ENCODE results near the gene CLCNKA. TPM values are rescaled to one million over a fixed set of nuclear protein-coding genes. Genes with fewer than 3 reads are reported as not detected.
"Not testable (repeated sequence)": the region's sequence is repeated elsewhere in the genome, so short reads cannot be mapped to it uniquely, and the experiment has no call there.

The CLCNKA gene
- total RNA-seq, 1 experiment from 2014 or later: 0.10 TPM

DNA sequence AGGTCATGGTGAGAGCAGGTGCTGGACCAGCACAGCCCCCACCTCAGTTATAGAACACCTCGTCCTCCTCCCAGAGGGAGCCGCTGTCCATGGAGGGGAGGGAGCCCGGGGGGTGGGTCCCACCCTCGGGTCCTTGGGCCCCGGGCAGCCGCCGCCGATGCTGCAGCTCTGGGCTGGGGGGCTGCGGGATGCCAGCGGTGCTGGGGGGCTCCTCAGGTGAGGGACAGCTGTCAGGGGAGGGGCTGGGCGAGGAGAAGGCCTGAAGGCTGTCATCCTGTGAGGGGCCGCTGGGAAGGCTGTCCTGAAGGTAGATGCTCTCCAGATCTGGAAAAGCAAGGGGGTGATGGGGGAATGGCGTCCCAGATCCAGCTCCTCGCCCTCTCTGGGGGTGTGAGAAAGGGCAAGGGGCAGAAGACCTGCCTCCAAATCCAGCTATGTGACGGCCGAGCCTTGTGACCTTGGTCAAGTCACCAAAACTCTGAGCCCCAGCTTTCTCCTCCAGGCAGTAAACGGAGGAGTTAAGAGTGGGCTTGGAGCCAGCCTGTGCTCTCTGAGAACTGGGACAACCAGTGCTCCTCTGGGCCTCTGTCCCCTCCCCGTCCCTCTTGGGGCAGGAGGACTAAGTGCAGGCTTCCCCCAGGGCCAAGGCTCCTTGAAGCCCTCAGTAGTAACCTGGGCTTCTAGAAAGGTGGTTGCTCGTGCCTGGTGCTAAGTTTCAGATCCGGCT lies 36.7 kb downstream of the CLCNKA start:
- DNase-seq (ENCODE audit: low read depth, low spot score); H3K36me3 ChIP-seq (ENCODE audit: control insufficient read depth in 1 of 2, insufficient read depth in 2 of 2, low read length in 2 of 2); RAD21 ChIA-PET (ENCODE audit: low non-redundant PET in 1 of 2, low total read pairs in 2 of 2, uncharacterized antibody in 2 of 2, unreplicated experiment in 2 of 2); BruUV-seq (replicated peaks); H3K9me3 ChIP-seq (ENCODE audit: control insufficient read depth in 1 of 2, insufficient read depth in 1 of 2, low read depth in 1 of 2, low read length in 2 of 2); H3K27ac ChIP-seq (ENCODE audit: low read depth, low read length); H2AFZ ChIP-seq (ENCODE audit: low read depth, low read length, poor library complexity, severe bottlenecking); H3K4me2 ChIP-seq (ENCODE audit: low read length); H3K4me3 ChIP-seq (replicated peaks in 1 of 2; ENCODE audit: low read depth in 1 of 2, low read length in 2 of 2); H4K20me1 ChIP-seq (ENCODE audit: insufficient read depth); H3K4me1 ChIP-seq (ENCODE audit: control insufficient read depth in 1 of 2, insufficient read depth in 2 of 2, low read length in 2 of 2); H3K9ac ChIP-seq (ENCODE audit: low read length); ATAC-seq; H3K27me3 ChIP-seq (ENCODE audit: insufficient read depth, low read length); H3K9me2 ChIP-seq (ENCODE audit: insufficient read depth); H3K79me2 ChIP-seq (ENCODE audit: insufficient read depth, low read length); intact Hi-C loops (cut with micrococcal nuclease); CTCF ChIA-PET: not testable (repeated sequence)
- POLR2A ChIA-PET: interaction anchor here (0.9 kb wide), 1 partner anchor 62 kb away, joined by 3 read pairs; no protein-coding TSS in a partner anchor

DNA sequence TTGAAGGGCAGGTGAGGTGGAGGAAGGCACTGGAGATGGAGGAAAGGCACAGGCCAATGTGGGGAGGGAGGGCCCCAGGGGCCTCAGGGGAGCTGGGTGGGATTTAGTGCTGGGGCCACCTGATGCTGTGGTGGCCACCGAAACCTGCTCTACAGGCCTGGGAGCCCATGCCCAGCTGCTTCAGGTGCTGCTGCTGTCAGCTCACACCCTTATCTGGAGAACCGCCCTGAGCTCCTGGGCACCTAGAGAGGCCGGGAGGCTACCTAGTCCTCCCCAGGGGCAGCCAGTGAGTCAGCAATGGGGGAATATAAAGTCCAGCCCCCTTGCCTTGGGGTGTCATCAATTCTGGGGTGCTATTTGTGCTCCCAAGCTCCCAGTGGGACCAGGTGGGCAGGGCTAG lies 39.4 kb downstream of the CLCNKA start:
- H3K4me2 ChIP-seq (ENCODE audit: low read length): no peak overlapping the region
- no peak for DNase-seq (ENCODE audit: low read depth, low spot score)
- no peak overlapping the region for H3K4me3 ChIP-seq (replicated peaks in 1 of 2; ENCODE audit: low read depth in 1 of 2, low read length in 2 of 2)
- H3K36me3 ChIP-seq (ENCODE audit: control insufficient read depth in 1 of 2, insufficient read depth in 2 of 2, low read length in 2 of 2): no peaks in the 10 kb centered on the region
- no peaks in the 10 kb centered on the region for H3K9me2 ChIP-seq (ENCODE audit: insufficient read depth)
- H3K79me2 ChIP-seq (ENCODE audit: insufficient read depth, low read length): no peaks in the 10 kb centered on the region
- ChIA-PET CTCF (no interaction called here), POLR2A (no interaction called here), RAD21 (ENCODE audit: low non-redundant PET in 1 of 2, low total read pairs in 2 of 2, uncharacterized antibody in 2 of 2, unreplicated experiment in 2 of 2) (no interaction called here)
- H3K27me3 ChIP-seq (ENCODE audit: insufficient read depth, low read length): no peaks in the 10 kb centered on the region
- no peak overlapping the region for H2AFZ ChIP-seq (ENCODE audit: low read depth, low read length, poor library complexity, severe bottlenecking)
- H4K20me1 ChIP-seq (ENCODE audit: insufficient read depth): no peaks in the 10 kb centered on the region
- H3K4me1 ChIP-seq (ENCODE audit: control insufficient read depth in 1 of 2, insufficient read depth in 2 of 2, low read length in 2 of 2): peaks cover under 1 to 3% of the 10 kb centered on the region in 2 experiments; a peak in 2 of 4 replicates
- H3K9me3 ChIP-seq (ENCODE audit: control insufficient read depth in 1 of 2, insufficient read depth in 1 of 2, low read depth in 1 of 2, low read length in 2 of 2): no peaks in the 10 kb centered on the region
- H3K27ac ChIP-seq (ENCODE audit: low read depth, low read length): no peak overlapping the region
- H3K9ac ChIP-seq (ENCODE audit: low read length): no peak overlapping the region
- intact Hi-C loops (cut with micrococcal nuclease): no loop called here
- no peak for ATAC-seq
- BruUV-seq (replicated peaks): no TSS peak
- TF ChIP-seq EZH2 (IDR thresholded peaks at IDR 0.05): no peak
- TF ChIP-seq, protein P1, sequence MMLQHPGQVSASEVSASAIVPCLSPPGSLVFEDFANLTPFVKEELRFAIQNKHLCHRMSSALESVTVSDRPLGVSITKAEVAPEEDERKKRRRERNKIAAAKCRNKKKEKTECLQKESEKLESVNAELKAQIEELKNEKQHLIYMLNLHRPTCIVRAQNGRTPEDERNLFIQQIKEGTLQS (IDR thresholded peaks at IDR 0.05): no peak
- no peak for TF ChIP-seq POLR2AphosphoS5 (IDR thresholded peaks at IDR 0.05; ENCODE audit: low read depth, low read length)
- no peak for TF ChIP-seq CEBPB (IDR thresholded peaks at IDR 0.05; ENCODE audit: low read depth)
- no peak for TF ChIP-seq POLR2A (IDR thresholded peaks at IDR 0.05; ENCODE audit: borderline replicate concordance, extremely low read depth, insufficient read depth, insufficient read length)
- TF ChIP-seq ZFX (IDR thresholded peaks at IDR 0.05): no peak
- no peak for TF ChIP-seq CBX3 (IDR thresholded peaks at IDR 0.05; ENCODE audit: low read depth)
- TF ChIP-seq, protein P2, sequence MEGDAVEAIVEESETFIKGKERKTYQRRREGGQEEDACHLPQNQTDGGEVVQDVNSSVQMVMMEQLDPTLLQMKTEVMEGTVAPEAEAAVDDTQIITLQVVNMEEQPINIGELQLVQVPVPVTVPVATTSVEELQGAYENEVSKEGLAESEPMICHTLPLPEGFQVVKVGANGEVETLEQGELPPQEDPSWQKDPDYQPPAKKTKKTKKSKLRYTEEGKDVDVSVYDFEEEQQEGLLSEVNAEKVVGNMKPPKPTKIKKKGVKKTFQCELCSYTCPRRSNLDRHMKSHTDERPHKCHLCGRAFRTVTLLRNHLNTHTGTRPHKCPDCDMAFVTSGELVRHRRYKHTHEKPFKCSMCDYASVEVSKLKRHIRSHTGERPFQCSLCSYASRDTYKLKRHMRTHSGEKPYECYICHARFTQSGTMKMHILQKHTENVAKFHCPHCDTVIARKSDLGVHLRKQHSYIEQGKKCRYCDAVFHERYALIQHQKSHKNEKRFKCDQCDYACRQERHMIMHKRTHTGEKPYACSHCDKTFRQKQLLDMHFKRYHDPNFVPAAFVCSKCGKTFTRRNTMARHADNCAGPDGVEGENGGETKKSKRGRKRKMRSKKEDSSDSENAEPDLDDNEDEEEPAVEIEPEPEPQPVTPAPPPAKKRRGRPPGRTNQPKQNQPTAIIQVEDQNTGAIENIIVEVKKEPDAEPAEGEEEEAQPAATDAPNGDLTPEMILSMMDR (IDR thresholded peaks at IDR 0.05 in 2 of 3, conservative IDR thresholded peaks at IDR 0.05 in 1 of 3; ENCODE audit: borderline replicate concordance in 1 of 3, insufficient read depth in 1 of 3, low read depth in 2 of 3, low read length in 2 of 3): no peak
- no peak for TF ChIP-seq RAD21 (IDR thresholded peaks at IDR 0.05; ENCODE audit: low read depth)
- no peak for TF ChIP-seq JUND (IDR thresholded peaks at IDR 0.05)
- TF ChIP-seq, protein P3, sequence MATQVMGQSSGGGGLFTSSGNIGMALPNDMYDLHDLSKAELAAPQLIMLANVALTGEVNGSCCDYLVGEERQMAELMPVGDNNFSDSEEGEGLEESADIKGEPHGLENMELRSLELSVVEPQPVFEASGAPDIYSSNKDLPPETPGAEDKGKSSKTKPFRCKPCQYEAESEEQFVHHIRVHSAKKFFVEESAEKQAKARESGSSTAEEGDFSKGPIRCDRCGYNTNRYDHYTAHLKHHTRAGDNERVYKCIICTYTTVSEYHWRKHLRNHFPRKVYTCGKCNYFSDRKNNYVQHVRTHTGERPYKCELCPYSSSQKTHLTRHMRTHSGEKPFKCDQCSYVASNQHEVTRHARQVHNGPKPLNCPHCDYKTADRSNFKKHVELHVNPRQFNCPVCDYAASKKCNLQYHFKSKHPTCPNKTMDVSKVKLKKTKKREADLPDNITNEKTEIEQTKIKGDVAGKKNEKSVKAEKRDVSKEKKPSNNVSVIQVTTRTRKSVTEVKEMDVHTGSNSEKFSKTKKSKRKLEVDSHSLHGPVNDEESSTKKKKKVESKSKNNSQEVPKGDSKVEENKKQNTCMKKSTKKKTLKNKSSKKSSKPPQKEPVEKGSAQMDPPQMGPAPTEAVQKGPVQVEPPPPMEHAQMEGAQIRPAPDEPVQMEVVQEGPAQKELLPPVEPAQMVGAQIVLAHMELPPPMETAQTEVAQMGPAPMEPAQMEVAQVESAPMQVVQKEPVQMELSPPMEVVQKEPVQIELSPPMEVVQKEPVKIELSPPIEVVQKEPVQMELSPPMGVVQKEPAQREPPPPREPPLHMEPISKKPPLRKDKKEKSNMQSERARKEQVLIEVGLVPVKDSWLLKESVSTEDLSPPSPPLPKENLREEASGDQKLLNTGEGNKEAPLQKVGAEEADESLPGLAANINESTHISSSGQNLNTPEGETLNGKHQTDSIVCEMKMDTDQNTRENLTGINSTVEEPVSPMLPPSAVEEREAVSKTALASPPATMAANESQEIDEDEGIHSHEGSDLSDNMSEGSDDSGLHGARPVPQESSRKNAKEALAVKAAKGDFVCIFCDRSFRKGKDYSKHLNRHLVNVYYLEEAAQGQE (IDR thresholded peaks at IDR 0.05; ENCODE audit: low read depth): no peak
- TF ChIP-seq EGR1 (IDR thresholded peaks at IDR 0.05; ENCODE audit: low read depth): no peak
- no peak for TF ChIP-seq SRF (IDR thresholded peaks at IDR 0.05; ENCODE audit: low read depth)
